Measurements from ENCODE around the gene AK9.

GRCh38 chr6:109496036-109496772, 194.8 kb downstream of the AK9 start:
- no peak for TF ChIP-seq POLR2AphosphoS5 (IDR thresholded peaks at IDR 0.05)
- no peak for TF ChIP-seq POLR2A (IDR thresholded peaks at IDR 0.05)
- no peak for TF ChIP-seq CTCF (IDR thresholded peaks at IDR 0.05)
- TF ChIP-seq EP300 (IDR thresholded peaks at IDR 0.05) = no peak
